EH (cell line): ENCODE measurements around the gene MPRIP.
"Not testable (repeated sequence)": the region's sequence is repeated elsewhere in the genome, so short reads cannot be mapped to it uniquely, and the experiment has no call there.

Experiments used
- DNase-seq: peaks from one replicate; pipeline ENCODE4 v3.0.0-alpha.2; 2015; ENCODE audit warnings: low read depth

Gene MPRIP

GRCh38 chr17:17126131-17127110 is 84.2 kb downstream of the MPRIP start:
- DNase-seq, result no peak

DNA sequence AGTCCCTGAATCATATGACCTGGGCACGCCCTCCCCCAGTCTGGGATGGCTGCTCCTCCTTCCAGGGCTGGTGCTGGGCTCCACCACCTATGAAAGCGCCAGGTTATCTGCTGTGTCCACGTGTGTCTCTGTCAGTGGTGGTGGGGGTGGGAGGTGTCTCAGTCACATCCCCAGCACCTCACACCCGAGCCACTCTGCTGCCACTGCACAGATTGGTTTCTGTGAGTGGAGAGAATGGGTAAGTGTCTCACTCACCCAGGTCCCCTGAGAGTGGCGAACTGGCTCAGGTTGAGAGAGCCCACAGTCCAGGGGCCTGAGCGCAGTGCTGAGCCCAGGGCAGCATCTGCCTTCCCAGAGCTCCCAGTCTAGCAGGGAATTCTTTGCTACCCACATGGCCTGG is 84.9 kb downstream of the MPRIP start:
- no peak for DNase-seq

DNA sequence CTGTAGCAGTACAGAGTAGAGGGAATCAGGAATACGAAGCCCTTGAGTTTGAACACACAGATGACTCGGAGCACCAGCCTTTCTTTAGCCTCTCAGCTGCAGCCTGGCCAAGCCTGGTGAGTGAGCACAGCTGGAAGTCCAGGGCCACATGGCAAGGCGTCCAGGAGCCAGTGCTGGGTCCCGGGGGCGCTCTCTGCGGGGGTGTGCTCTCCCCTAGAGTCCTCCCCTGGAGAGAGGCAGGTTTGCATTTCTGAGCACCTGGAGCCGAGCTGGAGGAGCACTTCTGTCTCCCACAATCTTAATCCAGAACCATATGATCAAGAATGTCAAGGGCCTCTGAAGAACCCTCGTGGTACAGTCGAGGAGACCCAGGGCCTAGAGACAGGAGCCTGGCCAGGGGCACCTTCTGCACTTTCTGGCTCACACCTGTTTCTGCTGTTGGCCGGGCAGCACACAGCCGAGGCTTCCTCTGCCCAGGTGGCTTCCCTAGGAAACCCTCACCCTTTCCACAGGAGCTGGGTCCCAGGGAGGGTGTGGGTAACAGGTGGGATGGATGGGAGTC is 85.6 kb downstream of the MPRIP start:
- no peak for DNase-seq

- DNase-seq, result no peak
Observed at GRCh38 chr17:17128476-17129075, 86.3 kb downstream of the MPRIP start.

- DNase-seq, result no peak
Observed at GRCh38 chr17:17129466-17129865, 87.2 kb downstream of the MPRIP start.

DNA sequence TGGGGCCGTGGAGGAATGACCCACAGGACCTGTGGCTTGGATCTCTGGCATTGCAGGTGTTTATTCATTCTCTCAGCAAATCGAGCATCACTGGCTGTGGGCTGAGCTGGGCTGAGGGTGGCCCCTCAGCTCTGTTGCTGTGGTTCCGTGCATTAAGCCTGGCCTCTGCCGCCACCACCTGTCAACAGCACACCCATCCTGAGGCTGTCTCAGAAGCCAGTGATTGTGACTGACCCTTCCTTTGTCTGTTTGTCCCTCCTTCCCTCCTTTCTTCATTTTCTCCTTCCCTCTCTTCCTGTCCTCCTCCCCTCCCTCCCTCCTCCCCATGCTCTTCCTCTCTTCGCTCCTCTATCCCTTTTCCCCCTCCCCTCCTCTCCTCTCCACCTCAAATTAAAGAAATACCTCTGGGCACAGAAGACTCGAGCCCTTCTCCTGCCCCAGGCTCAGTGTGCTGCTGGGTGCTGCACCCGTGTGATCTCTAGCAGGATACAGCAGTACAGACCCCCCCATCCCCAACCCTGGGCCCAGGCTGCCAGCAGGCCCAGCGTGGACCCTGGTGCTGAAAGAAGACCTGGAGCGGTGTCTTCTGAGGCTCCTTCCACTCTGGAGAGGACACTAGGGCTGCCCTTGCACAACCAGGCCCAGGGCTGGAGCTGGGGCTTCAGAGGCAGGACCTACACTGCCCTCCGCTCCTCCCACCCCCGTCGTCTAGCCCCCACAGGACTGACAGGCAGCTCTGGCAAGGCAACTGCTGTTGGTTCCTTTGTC is 88.0 kb downstream of the MPRIP start:
- no peak for DNase-seq

DNA sequence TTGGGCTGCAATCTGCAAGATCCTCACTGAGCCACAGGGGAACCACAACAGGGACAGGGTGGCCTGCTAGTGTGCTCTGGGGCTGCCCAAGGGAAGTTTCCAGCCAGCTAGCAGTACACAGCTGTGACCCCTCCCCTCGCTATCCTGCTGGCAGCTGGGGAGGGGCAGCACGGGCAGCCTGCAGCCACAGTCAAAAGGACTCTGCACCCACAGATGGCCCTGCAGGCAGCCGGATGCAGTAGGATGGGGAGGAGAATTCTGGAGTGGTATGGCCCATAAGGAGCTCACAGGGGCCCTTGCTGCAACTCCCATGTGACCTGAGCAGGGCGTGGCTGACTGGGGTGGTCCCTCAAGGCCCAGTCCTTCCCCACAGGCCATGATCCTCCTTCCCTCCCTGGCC is 89.6 kb downstream of the MPRIP start:
- DNase-seq, result no peak

- no peak for DNase-seq
Observed at GRCh38 chr17:17132746-17133145, 90.5 kb downstream of the MPRIP start.

DNA sequence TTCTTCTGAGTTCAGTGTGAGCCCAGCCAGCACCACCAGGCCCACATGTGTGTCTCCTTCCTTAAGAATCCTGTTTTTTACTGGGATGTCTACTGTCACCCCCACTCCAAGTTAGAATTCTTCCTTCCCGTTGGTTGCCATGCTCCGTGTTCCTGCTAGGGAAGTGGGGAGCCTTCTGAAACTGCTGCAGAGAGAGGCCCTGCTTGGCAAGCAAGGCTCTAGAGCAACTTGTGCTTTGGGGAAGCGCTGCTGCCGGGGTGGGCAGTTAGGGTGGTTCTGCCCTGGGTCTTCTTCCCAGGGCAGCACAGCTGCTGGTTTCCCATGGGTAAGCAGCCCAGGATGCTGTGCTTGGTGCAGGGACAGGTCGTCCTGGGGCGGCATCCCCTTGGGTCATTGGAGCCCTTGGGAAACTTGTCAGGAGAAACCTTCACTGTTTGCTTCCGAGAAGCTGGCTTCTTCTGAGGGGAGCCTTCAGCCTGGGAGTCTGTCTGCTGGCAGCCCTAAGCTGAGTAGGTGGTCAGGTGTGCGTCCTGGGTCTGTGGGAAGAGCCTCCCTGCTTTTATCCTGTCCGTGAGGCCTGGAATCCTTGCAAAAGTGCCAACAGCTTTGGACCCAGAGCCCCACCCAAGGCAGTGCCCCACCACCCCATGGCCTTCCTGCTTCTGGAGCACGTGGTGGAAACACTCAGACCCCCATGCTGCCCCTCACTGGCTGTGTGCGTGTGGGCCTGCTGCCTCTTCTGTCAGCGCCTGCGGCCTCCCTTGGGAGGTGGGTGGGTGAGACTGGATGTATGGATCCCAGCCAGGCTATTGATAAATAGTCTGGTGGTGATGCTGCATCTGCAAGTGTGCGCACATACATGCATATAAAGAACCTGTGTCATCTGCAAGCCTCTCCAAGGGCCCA is 92.0 kb downstream of the MPRIP start:
- no peak for DNase-seq

GRCh38 chr17:17134957-17135333 is 92.7 kb downstream of the MPRIP start:
- DNase-seq, result no peak

DNA sequence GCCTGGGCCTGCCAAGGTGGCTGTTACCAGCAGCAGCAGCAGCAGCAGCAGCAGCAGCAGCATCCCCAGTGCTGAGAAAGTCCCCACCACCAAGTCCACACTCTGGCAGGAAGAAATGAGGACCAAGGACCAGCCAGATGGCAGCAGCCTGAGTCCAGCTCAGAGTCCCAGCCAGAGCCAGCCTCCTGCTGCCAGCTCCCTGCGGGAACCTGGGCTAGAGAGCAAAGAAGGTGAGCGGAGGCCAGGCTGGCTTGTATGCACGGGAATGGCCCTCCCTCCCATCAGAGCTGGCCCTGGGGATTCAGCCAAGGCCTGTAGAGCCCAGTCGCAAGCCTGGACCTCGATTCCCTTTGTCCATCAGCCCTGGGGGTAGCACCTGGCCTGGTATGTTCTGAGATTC is 94.0 kb downstream of the MPRIP start:
- not testable (repeated sequence) for DNase-seq

- DNase-seq, result no peak
Observed at GRCh38 chr17:17137731-17138585, 95.7 kb downstream of the MPRIP start.

DNA sequence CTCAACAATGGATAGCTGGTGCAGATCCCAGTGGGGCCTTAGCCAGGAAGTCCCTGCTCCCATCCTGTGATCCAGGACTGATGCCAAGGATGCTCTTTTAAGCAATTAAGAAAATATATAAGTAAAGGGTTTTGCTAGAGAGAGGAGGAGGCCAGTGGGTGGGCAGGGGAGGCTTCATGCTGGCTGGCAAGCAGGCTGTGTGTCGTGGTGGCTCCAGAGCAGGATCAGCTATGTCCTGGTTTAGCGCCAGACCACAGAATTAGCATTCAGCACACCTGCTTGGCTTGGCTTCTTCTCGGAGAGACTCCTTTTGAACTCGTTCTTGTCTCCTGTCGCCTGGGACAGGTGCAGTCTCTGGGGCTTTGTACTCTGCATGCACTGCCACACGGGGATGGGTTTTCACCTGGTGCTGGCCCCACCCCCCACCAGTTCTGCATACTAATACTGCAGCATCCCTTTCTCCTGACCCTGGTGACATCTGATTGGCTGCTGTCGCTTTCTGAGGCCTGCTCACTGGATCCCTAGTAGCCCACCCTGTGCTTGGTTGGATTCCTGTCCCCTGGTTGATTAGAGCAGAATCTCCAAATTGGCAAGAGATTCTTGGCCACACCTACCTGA is 97.8 kb downstream of the MPRIP start:
- no peak for DNase-seq

DNA sequence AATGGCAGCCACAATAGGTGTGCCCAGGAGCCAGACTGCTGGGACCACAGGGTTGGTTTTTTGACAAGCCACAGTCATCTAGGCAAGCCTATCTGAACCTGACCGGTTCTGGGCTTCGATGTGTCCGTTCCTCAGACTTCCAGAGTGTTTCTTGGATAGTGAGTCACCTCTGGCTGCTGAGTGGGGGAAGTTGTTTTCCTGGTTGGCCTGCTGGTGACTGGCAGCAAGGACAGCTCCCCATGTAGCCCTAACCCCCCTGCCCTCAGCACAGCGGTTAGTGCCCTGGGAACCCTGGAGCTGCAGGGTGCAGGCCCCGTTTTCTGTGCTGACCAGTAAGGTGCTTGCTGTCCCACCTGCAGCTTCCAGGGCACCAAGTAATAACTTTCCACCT is 98.3 kb downstream of the MPRIP start:
- DNase-seq, result peak; percentile 80

DNA sequence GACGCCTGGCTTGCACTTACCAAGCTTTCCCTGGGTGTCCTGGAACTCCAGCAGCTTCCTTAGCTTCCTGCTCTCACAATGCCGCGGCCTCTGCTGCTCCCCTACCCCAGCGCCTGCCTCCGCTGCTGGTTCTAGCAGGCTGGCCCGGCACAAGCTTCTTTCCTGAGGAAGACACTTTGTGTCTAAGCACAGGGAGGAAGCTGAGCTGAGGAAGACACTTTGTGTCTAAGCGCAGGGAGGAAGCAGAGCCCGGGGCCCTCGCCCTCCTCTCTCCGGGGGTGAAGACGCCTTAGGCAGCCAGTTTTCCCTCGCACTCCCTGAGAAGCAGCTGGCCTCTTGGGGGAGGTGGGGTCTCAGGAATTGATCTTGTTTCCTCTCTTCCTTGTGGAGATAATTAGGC is 99.0 kb downstream of the MPRIP start:
- DNase-seq, result no peak

DNA sequence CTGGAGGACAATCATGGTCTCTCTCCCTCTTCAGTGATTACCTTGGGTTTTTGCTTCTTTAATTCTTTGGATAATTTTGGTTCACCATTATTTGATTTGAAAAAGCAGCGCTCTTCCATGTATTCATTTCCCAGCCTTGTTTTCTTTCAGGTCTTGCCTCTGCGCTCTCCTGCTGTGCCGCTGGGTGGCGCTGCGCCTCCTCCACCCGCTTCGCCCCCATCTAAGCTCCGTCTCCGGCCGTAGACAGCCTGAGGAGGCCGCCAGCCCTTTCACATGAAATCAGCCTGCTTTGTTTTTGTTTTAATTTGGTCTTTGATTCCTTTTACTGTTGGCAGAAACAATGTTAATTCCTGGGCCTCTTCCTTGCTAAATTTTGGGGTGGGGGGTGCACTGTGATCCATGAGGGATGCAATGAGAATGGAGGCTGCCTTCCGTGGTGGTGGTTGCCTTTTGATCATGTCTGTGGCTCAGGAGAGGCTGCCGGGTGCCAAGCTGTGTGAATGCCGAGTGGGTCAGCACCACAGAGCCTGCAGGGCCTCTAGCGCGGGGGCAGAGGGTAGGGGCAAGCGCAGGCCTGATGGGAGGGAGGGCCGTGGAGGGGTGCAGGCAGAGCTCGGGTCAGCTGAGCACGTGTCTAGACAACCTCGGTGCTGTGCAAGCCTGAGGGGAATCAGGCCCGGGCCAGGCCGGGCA is 99.7 kb downstream of the MPRIP start:
- peak; percentile 40 for DNase-seq

DNA sequence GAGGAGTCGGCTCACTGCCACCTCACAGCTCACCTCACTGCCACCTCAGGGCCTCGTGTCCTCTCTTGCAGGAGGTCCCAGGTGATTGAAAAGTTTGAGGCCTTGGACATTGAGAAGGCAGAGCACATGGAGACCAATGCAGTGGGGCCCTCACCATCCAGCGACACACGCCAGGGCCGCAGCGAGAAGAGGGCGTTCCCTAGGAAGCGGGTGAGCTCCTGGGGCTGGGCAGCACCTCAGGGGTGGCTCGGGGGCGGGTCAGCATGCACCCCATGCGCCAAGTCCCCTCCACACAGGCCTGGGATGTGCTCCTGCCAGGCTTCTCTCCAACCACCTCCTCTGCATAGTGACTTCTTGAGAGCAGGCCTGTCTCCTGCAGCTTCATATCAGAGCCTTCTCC is 100.3 kb downstream of the MPRIP start:
- DNase-seq, result no peak

GRCh38 chr17:17143501-17143900 is 101.2 kb downstream of the MPRIP start:
- DNase-seq, result no peak

DNA sequence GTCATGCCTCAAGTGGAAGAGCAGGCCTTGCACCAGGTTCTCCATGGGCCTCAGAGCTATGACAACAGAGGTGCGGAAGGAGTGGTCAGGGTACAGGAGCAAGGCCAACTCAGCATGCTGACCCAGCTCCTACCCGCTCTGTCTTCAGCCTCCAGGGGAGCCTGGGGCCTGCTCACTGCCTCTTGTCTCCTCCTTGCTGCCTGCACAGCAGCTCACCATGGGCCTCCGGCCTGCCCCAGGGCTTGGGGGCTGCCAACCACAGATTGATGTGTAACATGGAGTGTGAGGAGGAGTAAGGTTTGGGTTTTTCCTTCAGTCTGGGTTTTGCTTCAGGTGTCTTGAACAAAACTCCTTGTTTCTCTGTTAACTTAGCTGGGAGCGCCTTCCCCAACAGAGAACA is 101.8 kb downstream of the MPRIP start:
- no peak for DNase-seq
